Astrocyte (in vitro differentiated cells and primary cell): ENCODE data around the gene ITGA1. TPM values are rescaled to one million over a fixed set of nuclear protein-coding genes. Genes with fewer than 3 reads are reported as not detected.
A peak's percentile ranks its signal among the peaks of the same experiment; 100 is the strongest.

Experiments
- DNase-seq: peaks from one replicate; pipeline ENCODE4 v3.0.0-alpha.2; 2010; ENCODE audit warnings: low read depth
- FAIRE-seq: peaks from 2 replicates; lab custom pipeline; 2011; peaks lifted over from hg19 to GRCh38; lab: Jason Lieb, UNC
- H2AFZ ChIP-seq: 2 replicates; pipeline ENCODE4 v1.6.0; 2012; ENCODE audit warnings: low read depth, low read length, inconsistent platforms
- H3K27ac ChIP-seq: 2 replicates; pipeline ENCODE4 v1.5.1; 2011; ENCODE audit warnings: low read depth, low read length, inconsistent platforms
- H3K27me3 ChIP-seq: 2 replicates; pipeline ENCODE4 v1.6.0; 2011; ENCODE audit warnings: low read length, inconsistent platforms; ENCODE audit not compliant: insufficient read depth
- H3K36me3 ChIP-seq: 2 replicates; pipeline ENCODE4 v1.5.1; 2011; ENCODE audit warnings: low read length, inconsistent platforms; ENCODE audit not compliant: insufficient read depth
- H3K4me1 ChIP-seq: 2 replicates; pipeline ENCODE4 v1.5.1; 2011; ENCODE audit warnings: low read length, inconsistent platforms; ENCODE audit not compliant: insufficient read depth
- H3K4me2 ChIP-seq: 2 replicates; pipeline ENCODE4 v1.6.0; 2012; ENCODE audit warnings: low read length, inconsistent platforms
- H3K4me3 ChIP-seq: 2 replicates; pipeline ENCODE4 v1.5.1; 2011; ENCODE audit warnings: low read depth, mild to moderate bottlenecking, low read length, inconsistent platforms; ENCODE audit not compliant: insufficient read depth
- H3K79me2 ChIP-seq: 2 replicates; pipeline ENCODE4 v1.6.0; 2012; ENCODE audit warnings: mild to moderate bottlenecking, low read length, inconsistent platforms; ENCODE audit not compliant: insufficient read depth
- H3K9ac ChIP-seq: 2 replicates; pipeline ENCODE4 v1.6.0; 2012; ENCODE audit warnings: mild to moderate bottlenecking, low read length, inconsistent platforms
- H3K9me3 ChIP-seq: 2 replicates; pipeline ENCODE4 v1.5.1; 2012; ENCODE audit warnings: low read depth, mild to moderate bottlenecking, low read length, inconsistent platforms; ENCODE audit not compliant: insufficient read depth
- H4K20me1 ChIP-seq: 2 replicates; pipeline ENCODE4 v1.6.0; 2012; ENCODE audit warnings: low read length, inconsistent platforms; ENCODE audit not compliant: insufficient read depth
- H3K27ac Mint-ChIP-seq: one replicate; pipeline ENCODE4 v1.8.0; 2021; ENCODE audit warnings: mild to moderate bottlenecking, mixed read lengths; ENCODE audit not compliant: unreplicated experiment
- H3K27me3 Mint-ChIP-seq: one replicate; pipeline ENCODE4 v1.8.0; 2021; ENCODE audit warnings: low read depth, mixed read lengths; ENCODE audit not compliant: unreplicated experiment
- H3K36me3 Mint-ChIP-seq: one replicate; pipeline ENCODE4 v1.8.0; 2021; ENCODE audit warnings: low read depth, mixed read lengths; ENCODE audit not compliant: unreplicated experiment
- H3K4me1 Mint-ChIP-seq: one replicate; pipeline ENCODE4 v1.8.0; 2021; ENCODE audit warnings: low read depth, mixed read lengths; ENCODE audit not compliant: unreplicated experiment
- H3K4me3 Mint-ChIP-seq: one replicate; pipeline ENCODE4 v1.8.0; 2021; ENCODE audit warnings: mild to moderate bottlenecking, moderate library complexity, mixed read lengths; ENCODE audit not compliant: unreplicated experiment
- H3K9me3 Mint-ChIP-seq: one replicate; pipeline ENCODE4 v1.8.0; 2021; ENCODE audit warnings: mild to moderate bottlenecking, mixed read lengths; ENCODE audit not compliant: unreplicated experiment
- EZH2 ChIP-seq: IDR thresholded peaks from 2 replicates; pipeline ENCODE4 v1.6.1; 2012; ENCODE audit warnings: mild to moderate bottlenecking, low read length, inconsistent platforms; ENCODE audit not compliant: insufficient read depth
- total RNA-seq: library from RNA; stranded (reverse); gene quantifications from 2 replicates; pipeline ENCODE4 v1.2.1, GENCODE V29; 2021
- TF ChIP-seq, protein P1 (sequence below): IDR thresholded peaks from 2 replicates; pipeline ENCODE4 v1.5.1; 2011; ENCODE audit warnings: low read depth, mild to moderate bottlenecking, inconsistent platforms, low read length, moderate library complexity; ENCODE audit not compliant: insufficient read depth

The ITGA1 gene
- total RNA-seq, 1 donor from 2014 or later = 73.7 TPM

DNA sequence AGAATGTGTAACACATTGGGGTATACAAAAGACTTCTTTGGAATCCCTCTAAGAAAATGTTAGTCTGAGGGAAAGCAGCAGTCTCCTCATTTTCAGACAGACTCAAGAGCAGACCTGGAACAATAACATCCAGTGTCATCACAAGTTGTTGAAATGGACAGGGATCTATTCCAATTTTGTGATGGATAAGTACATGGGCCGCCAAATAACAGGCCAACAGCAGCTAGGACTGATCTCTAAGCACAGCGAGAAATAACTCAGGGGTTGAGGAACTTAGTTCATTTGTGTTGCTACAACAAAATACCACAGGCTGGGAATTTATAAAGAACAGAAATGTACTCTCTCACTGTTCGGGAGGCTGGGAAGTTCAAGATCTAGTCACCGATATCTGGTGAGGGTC is 193.8 kb downstream of the ITGA1 start:
- DNase-seq = no peak
- no peak overlapping the region for H3K27ac ChIP-seq
- no peak overlapping the region for H3K9ac ChIP-seq
- peaks cover 12% of the 10 kb centered on the region for H3K9me3 Mint-ChIP-seq
- H3K4me3 ChIP-seq = no peak overlapping the region
- H3K4me3 Mint-ChIP-seq = no peak overlapping the region
- FAIRE-seq = no peak
- no peaks in the 10 kb centered on the region for H3K36me3 Mint-ChIP-seq
- no peak for TF ChIP-seq EZH2
- TF ChIP-seq, protein P1, sequence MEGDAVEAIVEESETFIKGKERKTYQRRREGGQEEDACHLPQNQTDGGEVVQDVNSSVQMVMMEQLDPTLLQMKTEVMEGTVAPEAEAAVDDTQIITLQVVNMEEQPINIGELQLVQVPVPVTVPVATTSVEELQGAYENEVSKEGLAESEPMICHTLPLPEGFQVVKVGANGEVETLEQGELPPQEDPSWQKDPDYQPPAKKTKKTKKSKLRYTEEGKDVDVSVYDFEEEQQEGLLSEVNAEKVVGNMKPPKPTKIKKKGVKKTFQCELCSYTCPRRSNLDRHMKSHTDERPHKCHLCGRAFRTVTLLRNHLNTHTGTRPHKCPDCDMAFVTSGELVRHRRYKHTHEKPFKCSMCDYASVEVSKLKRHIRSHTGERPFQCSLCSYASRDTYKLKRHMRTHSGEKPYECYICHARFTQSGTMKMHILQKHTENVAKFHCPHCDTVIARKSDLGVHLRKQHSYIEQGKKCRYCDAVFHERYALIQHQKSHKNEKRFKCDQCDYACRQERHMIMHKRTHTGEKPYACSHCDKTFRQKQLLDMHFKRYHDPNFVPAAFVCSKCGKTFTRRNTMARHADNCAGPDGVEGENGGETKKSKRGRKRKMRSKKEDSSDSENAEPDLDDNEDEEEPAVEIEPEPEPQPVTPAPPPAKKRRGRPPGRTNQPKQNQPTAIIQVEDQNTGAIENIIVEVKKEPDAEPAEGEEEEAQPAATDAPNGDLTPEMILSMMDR = no peak
- H2AFZ ChIP-seq = no peak overlapping the region
- no peaks in the 10 kb centered on the region for H3K36me3 ChIP-seq
- no peaks in the 10 kb centered on the region for H3K27me3 ChIP-seq
- H3K4me2 ChIP-seq = no peak overlapping the region
- H3K4me1 ChIP-seq = peaks cover 6% of the 10 kb centered on the region
- no peak overlapping the region for H3K27ac Mint-ChIP-seq
- no peaks in the 10 kb centered on the region for H3K79me2 ChIP-seq
- H3K4me1 Mint-ChIP-seq = peaks cover 12% of the 10 kb centered on the region
- no peaks in the 10 kb centered on the region for H4K20me1 ChIP-seq
- H3K27me3 Mint-ChIP-seq = no peaks in the 10 kb centered on the region
- H3K9me3 ChIP-seq = no peaks in the 10 kb centered on the region

DNA sequence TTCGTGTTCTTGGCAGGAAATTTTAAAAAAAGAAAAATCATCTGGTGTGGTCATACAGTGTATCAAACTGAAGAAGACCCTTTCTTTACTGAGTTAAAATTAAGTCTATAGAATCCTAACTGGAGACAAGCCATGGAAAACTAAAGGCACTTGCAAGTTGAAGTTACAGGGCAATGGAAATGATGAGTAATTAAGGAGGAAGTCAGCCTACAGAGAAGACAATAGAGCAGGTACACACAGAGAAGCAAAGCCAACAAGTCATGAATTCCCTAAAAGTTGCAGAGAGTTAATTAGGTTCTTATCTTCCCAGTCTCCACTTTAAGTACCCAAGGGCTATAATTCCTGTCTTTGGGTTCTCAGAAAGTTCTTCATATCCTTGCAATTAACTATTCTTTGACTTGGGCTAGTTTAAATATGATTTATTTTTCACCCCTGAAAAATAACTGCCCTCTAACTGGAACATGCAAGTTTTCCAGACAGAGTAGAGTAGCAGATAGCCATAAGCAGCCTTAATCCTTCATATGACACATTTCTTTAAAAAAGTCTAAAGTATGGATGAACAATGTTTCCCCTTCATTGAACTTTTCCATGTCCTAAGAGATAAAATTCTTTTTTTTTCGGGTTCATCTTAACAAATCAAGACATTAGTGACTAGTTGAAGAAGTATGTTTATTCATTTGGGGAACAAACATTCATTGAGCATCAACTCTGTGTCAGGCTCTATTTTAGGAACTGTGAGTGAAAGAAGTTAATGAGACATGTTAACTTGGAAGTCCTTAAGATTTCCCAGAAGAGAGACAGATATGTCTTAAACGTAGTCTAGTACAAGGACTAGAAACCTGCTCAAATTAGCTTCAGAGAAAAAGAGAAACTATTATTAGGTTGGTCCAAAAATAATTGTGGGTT is 196.3 kb downstream of the ITGA1 start:
- TF ChIP-seq, protein P1 = no peak
- no peak for TF ChIP-seq EZH2
- Histone ChIP-seq H3K9me3 (no peaks in the 10 kb centered on the region), H3K27ac (peak overlapping the region; percentile 44), H3K4me3 (no peak overlapping the region), H3K4me2 (peak overlapping the region; percentile 3), H3K79me2 (no peaks in the 10 kb centered on the region), H2AFZ (no peak overlapping the region), H3K36me3 (no peaks in the 10 kb centered on the region), H3K9ac (no peak overlapping the region), H3K27me3 (no peaks in the 10 kb centered on the region), H4K20me1 (no peaks in the 10 kb centered on the region), H3K4me1 (peaks cover 23% of the 10 kb centered on the region)
- peak; percentile 87 for DNase-seq
- FAIRE-seq = peak; percentile 73
- H3K27ac Mint-ChIP-seq = no peak overlapping the region
- peaks cover 26% of the 10 kb centered on the region for H3K4me1 Mint-ChIP-seq
- H3K9me3 Mint-ChIP-seq = no peaks in the 10 kb centered on the region
- no peak overlapping the region for H3K4me3 Mint-ChIP-seq
- H3K27me3 Mint-ChIP-seq = no peaks in the 10 kb centered on the region
- H3K36me3 Mint-ChIP-seq = no peaks in the 10 kb centered on the region

DNA sequence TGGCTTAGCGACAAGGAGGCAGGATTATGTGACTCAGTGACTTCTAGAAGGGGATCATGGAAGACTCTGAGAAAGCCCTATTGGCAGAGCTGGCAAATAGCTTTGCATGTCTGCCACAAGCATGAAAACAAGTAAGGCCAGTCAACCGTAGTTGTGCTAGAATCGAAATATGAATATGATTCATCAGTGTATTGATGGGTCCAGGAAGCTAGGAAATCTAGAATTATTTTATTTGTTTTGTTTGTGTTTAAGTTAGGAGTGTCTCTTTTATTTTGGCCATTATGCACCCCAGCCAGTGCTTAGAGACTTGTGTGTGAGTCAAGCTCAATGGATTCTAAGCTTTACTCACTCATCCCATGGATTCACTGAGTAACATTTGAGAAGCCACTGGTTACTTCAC is 197.6 kb downstream of the ITGA1 start:
- no peaks in the 10 kb centered on the region for H3K9me3 ChIP-seq
- no peak overlapping the region for H3K9ac ChIP-seq
- H3K4me3 Mint-ChIP-seq = no peak overlapping the region
- peaks cover 28% of the 10 kb centered on the region for H3K4me1 Mint-ChIP-seq
- peaks cover 23% of the 10 kb centered on the region for H3K4me1 ChIP-seq
- no peak overlapping the region for H3K4me2 ChIP-seq
- no peaks in the 10 kb centered on the region for H4K20me1 ChIP-seq
- H3K27ac ChIP-seq = no peak overlapping the region
- peaks cover 10% of the 10 kb centered on the region for H3K79me2 ChIP-seq
- no peak overlapping the region for H3K27ac Mint-ChIP-seq
- DNase-seq (no peak), FAIRE-seq (no peak)
- H3K27me3 Mint-ChIP-seq = no peaks in the 10 kb centered on the region
- H3K9me3 Mint-ChIP-seq = no peaks in the 10 kb centered on the region
- H3K36me3 ChIP-seq = no peaks in the 10 kb centered on the region
- no peak overlapping the region for H3K4me3 ChIP-seq
- H3K36me3 Mint-ChIP-seq = no peaks in the 10 kb centered on the region
- no peak for TF ChIP-seq EZH2
- TF ChIP-seq, protein P1 = no peak
- no peaks in the 10 kb centered on the region for H3K27me3 ChIP-seq
- H2AFZ ChIP-seq = no peak overlapping the region
